Loucy (cell line): ENCODE measurements around the gene FMO3.

Source experiments
- H2AFZ ChIP-seq: fragments of 200-600 bp; sonication (generic); 2 replicates; pipeline ENCODE4 v1.6.0; 2016; ENCODE audit warnings: antibody characterized with exemption, mild to moderate bottlenecking, low read length, moderate library complexity
- H3F3A ChIP-seq: fragments of 200-600 bp; 2 replicates; pipeline ENCODE4 v1.6.0; 2016; ENCODE audit warnings: antibody characterized with exemption, low read depth, mild to moderate bottlenecking
- H3K27me3 ChIP-seq: fragments of 200-600 bp; sonication (generic); 2 replicates; pipeline ENCODE4 v1.6.1; 2014; ENCODE audit warnings: low read length, mild to moderate bottlenecking; ENCODE audit not compliant: insufficient read depth, poor library complexity, severe bottlenecking
- H3K36me3 ChIP-seq: fragments of 200-600 bp; sonication (generic); 2 replicates; pipeline ENCODE4 v1.6.1; 2016; ENCODE audit warnings: low read length; ENCODE audit not compliant: insufficient read depth
- H3K4me1 ChIP-seq: fragments of 200-600 bp; sonication (generic); 2 replicates; pipeline ENCODE4 v1.5.1; 2014; ENCODE audit warnings: low read length, mild to moderate bottlenecking; ENCODE audit not compliant: insufficient read depth, poor library complexity, severe bottlenecking
- H3K4me2 ChIP-seq: fragments of 200-600 bp; sonication (generic); 2 replicates; pipeline ENCODE4 v1.6.0; 2014; ENCODE audit warnings: antibody characterized with exemption, low read length, low read depth, mild to moderate bottlenecking; ENCODE audit not compliant: poor library complexity, severe bottlenecking
- H3K4me3 ChIP-seq: fragments of 200-600 bp; sonication (generic); 2 replicates; pipeline ENCODE4 v1.5.1; 2014; ENCODE audit warnings: low read length, mild to moderate bottlenecking, mixed read lengths; ENCODE audit not compliant: poor library complexity, severe bottlenecking
- H3K79me2 ChIP-seq: fragments of 200-600 bp; sonication (generic); 2 replicates; pipeline ENCODE4 v1.6.1; 2014; ENCODE audit warnings: low read length; ENCODE audit not compliant: insufficient read depth
- H3K9ac ChIP-seq: fragments of 200-600 bp; sonication (generic); 2 replicates; pipeline ENCODE4 v1.6.0; 2014; ENCODE audit warnings: mild to moderate bottlenecking, low read depth, low read length, moderate library complexity; ENCODE audit not compliant: poor library complexity, severe bottlenecking
- H3K9me2 ChIP-seq: fragments of 200-600 bp; sonication (generic); replicated peaks from 2 replicates; pipeline ENCODE4 v1.6.1; 2016; ENCODE audit warnings: low read depth, low read length, mixed read lengths
- H3K9me3 ChIP-seq: fragments of 200-600 bp; sonication (generic); 2 replicates; pipeline ENCODE4 v1.6.1; 2014; ENCODE audit warnings: mild to moderate bottlenecking, antibody characterized with exemption, low read length, low read depth; ENCODE audit not compliant: insufficient read depth
- H4K20me1 ChIP-seq: fragments of 200-600 bp; sonication (generic); 2 replicates; pipeline ENCODE4 v1.6.0; 2014; ENCODE audit warnings: antibody characterized with exemption, low read length, mild to moderate bottlenecking; ENCODE audit not compliant: insufficient read depth, poor library complexity, severe bottlenecking
- EZH2phosphoT487 ChIP-seq: fragments of 200-600 bp; IDR thresholded peaks from 2 replicates; pipeline ENCODE4 v1.6.1; 2018; ENCODE audit warnings: antibody characterized with exemption, mild to moderate bottlenecking, moderate library complexity, borderline replicate concordance
- TF ChIP-seq, protein P1 (sequence below): fragments of 200-600 bp; sonication (generic); conservative IDR thresholded peaks from 2 replicates; pipeline ENCODE4 v1.5.1; 2014; ENCODE audit warnings: mild to moderate bottlenecking, antibody characterized with exemption, low read length

FMO3 gene

DNA sequence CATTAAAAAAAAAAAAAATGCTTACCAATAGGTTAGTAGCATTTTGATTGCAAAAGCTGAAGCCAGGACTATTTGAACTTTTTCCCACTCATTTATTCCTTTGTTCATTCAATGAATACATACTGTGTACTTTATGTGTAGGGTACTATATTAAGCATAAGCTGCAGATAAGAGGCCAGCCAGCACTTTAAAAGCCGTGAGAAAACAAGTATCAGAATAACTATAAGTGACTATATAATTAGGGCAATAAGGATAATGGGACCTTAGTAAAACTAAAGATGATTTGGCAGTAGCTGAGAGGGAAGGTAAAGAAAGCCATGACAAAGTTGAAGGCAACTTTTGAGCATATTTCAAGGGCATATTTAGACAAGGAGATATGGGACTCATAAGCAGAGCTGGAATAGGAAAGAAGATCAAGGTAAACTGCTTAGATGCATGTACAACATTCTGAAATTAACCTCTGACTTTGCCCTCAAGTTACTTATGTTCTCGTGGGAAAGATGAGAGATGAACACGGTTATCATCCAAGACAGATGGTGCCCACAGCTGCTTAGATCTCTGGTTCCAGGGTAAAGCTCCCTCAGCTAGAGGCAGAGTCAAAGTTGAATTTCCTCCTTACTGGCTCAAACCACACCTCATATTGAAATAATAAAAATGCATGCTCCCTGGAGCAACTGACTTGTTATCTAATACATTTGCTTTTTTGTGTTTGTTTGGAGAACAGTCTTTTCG is 50.4 kb downstream of the FMO3 start:
- H3K4me3 ChIP-seq: no peak overlapping the region
- H2AFZ ChIP-seq: no peak overlapping the region
- H3K27me3 ChIP-seq: no peaks in the 10 kb centered on the region
- no peaks in the 10 kb centered on the region for H3K9me3 ChIP-seq
- no peak for TF ChIP-seq EZH2phosphoT487
- H3K4me2 ChIP-seq: no peak overlapping the region
- H3K79me2 ChIP-seq: no peaks in the 10 kb centered on the region
- H3K9ac ChIP-seq: no peak overlapping the region
- no peaks in the 10 kb centered on the region for H4K20me1 ChIP-seq
- no peaks in the 10 kb centered on the region for H3F3A ChIP-seq
- H3K9me2 ChIP-seq: no peaks in the 10 kb centered on the region
- H3K4me1 ChIP-seq: no peaks in the 10 kb centered on the region
- no peaks in the 10 kb centered on the region for H3K36me3 ChIP-seq

DNA sequence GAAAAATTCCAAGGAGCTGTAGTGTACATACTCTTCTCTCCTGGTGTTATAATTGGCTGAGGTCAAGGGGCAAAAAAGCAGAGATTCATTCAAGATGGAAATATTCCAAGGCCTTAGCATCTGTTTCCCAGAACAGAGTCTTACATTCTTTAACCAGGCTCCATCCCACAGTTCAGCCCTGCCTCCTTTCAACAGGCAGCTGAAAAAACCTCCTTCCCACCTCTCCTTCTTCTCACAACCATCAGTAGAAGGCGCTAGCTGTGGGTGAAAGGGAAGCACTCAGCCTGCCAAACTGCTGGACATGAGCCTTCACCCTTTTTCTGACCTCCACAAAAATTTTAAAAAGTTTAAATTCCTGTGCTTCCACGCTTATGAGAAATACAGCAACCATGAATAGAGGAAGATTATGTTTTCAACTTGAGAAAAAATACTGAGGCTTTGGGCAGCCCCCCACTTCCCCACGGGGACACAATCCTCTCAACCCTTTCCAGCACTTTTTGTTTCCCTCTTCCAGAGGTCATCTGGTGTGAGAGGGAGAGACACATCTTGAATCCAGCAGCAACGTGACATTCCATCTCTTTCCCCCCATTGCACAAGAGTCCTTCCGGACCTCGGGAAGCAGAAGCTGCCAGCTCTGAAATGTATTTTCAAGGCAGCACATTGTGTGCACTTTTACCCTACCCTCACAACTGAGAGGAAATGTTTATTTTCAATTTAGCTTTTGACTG is 51.1 kb downstream of the FMO3 start:
- H3K79me2 ChIP-seq: no peaks in the 10 kb centered on the region
- no peaks in the 10 kb centered on the region for H3F3A ChIP-seq
- no peak overlapping the region for H3K9ac ChIP-seq
- no peaks in the 10 kb centered on the region for H3K9me3 ChIP-seq
- no peaks in the 10 kb centered on the region for H3K9me2 ChIP-seq
- no peaks in the 10 kb centered on the region for H3K27me3 ChIP-seq
- no peak overlapping the region for H3K4me2 ChIP-seq
- no peak overlapping the region for H3K4me3 ChIP-seq
- H3K4me1 ChIP-seq: no peaks in the 10 kb centered on the region
- no peaks in the 10 kb centered on the region for H3K36me3 ChIP-seq
- H4K20me1 ChIP-seq: no peaks in the 10 kb centered on the region
- no peak overlapping the region for H2AFZ ChIP-seq
- TF ChIP-seq, protein P1, sequence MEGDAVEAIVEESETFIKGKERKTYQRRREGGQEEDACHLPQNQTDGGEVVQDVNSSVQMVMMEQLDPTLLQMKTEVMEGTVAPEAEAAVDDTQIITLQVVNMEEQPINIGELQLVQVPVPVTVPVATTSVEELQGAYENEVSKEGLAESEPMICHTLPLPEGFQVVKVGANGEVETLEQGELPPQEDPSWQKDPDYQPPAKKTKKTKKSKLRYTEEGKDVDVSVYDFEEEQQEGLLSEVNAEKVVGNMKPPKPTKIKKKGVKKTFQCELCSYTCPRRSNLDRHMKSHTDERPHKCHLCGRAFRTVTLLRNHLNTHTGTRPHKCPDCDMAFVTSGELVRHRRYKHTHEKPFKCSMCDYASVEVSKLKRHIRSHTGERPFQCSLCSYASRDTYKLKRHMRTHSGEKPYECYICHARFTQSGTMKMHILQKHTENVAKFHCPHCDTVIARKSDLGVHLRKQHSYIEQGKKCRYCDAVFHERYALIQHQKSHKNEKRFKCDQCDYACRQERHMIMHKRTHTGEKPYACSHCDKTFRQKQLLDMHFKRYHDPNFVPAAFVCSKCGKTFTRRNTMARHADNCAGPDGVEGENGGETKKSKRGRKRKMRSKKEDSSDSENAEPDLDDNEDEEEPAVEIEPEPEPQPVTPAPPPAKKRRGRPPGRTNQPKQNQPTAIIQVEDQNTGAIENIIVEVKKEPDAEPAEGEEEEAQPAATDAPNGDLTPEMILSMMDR: no peak
- TF ChIP-seq EZH2phosphoT487: no peak

DNA sequence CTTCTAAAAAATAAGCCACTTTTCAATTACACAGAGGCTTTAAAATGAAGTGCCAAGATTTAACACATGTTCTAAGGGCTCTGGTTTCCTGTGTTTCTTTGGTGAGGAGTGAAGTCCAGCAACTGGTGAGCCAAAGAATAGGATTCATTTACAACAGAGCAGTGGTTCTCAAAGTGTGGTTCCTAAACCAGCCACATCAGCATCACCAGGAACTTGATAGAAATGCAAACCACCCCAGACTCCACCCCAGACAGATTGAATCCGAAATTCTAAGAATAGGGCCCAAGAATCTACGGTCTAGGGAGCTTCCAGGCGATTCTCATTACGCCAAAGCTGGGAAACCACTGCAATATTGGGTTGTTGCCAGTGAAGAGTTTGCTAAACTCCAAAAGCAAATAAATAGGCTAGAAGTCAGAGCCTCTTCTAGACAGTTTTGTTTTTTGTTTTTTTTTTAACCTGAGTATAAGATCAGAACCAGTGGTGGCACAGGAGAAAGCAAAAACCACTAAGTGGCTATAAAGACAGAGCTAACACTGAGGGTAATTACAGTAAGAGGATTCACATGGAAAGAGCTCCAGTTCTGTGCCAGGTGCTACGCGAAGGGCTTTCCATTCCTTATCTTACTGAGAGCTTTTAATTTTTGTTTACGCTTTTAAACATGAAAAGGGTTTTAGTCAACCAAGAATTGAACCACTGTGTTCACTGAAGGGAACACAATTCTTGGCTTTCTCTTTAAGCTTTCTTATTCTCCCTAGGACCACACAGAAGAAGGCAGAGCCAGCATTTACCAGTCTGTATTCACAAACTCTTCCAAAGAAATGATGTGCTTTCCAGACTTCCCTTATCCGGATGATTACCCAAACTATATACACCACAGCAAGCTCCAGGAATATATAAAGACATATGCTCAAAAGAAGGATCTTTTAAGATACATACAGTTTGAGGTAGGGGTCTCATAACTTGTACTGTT is 52.0 kb downstream of the FMO3 start:
- H3K79me2 ChIP-seq: no peaks in the 10 kb centered on the region
- H2AFZ ChIP-seq: no peak overlapping the region
- no peaks in the 10 kb centered on the region for H3K27me3 ChIP-seq
- no peak for TF ChIP-seq EZH2phosphoT487
- TF ChIP-seq, protein P1: no peak
- H4K20me1 ChIP-seq: no peaks in the 10 kb centered on the region
- H3K9ac ChIP-seq: no peak overlapping the region
- no peaks in the 10 kb centered on the region for H3K4me1 ChIP-seq
- H3F3A ChIP-seq: no peaks in the 10 kb centered on the region
- H3K9me3 ChIP-seq: no peaks in the 10 kb centered on the region
- H3K4me3 ChIP-seq: no peak overlapping the region
- H3K9me2 ChIP-seq: no peaks in the 10 kb centered on the region
- H3K4me2 ChIP-seq: no peak overlapping the region
- H3K36me3 ChIP-seq: no peaks in the 10 kb centered on the region
